A549 (cell line): Measurements from ENCODE around the gene CACNA1S.

Source experiments
- POLR2A ChIP-seq: IDR thresholded peaks from 2 replicates; pipeline ENCODE4 v1.6.1; 2012; ENCODE audit warnings: mild to moderate bottlenecking, low read length
- SMC3 ChIP-seq: fragments of >200 bp; sonication (Bioruptor Twin); formaldehyde crosslinking; IDR thresholded peaks from 3 replicates; pipeline ENCODE4 v1.6.1; 2018; ENCODE audit warnings: inconsistent platforms
- TF ChIP-seq, protein P1 (sequence below): fragments of >200 bp; sonication (Bioruptor Twin); formaldehyde crosslinking; IDR thresholded peaks from 3 replicates; pipeline ENCODE4 v1.5.1; 2016
- TF ChIP-seq, protein P2 (sequence below): IDR thresholded peaks from 2 replicates; pipeline ENCODE4 v1.6.1; 2012

GRCh38 chr1:201061049-201061448 lies 51.2 kb downstream of the CACNA1S start:
- TF ChIP-seq, protein P1, sequence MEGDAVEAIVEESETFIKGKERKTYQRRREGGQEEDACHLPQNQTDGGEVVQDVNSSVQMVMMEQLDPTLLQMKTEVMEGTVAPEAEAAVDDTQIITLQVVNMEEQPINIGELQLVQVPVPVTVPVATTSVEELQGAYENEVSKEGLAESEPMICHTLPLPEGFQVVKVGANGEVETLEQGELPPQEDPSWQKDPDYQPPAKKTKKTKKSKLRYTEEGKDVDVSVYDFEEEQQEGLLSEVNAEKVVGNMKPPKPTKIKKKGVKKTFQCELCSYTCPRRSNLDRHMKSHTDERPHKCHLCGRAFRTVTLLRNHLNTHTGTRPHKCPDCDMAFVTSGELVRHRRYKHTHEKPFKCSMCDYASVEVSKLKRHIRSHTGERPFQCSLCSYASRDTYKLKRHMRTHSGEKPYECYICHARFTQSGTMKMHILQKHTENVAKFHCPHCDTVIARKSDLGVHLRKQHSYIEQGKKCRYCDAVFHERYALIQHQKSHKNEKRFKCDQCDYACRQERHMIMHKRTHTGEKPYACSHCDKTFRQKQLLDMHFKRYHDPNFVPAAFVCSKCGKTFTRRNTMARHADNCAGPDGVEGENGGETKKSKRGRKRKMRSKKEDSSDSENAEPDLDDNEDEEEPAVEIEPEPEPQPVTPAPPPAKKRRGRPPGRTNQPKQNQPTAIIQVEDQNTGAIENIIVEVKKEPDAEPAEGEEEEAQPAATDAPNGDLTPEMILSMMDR = no peak
- TF ChIP-seq, protein P2, sequence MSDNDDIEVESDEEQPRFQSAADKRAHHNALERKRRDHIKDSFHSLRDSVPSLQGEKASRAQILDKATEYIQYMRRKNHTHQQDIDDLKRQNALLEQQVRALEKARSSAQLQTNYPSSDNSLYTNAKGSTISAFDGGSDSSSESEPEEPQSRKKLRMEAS = no peak
- TF ChIP-seq SMC3 = no peak
- TF ChIP-seq POLR2A = no peak
